Activated naive CD4-positive, alpha-beta T cell (primary cell): Measurements from ENCODE around the gene CALR3.
"Not testable (repeated sequence)": the region's sequence is repeated elsewhere in the genome, so short reads cannot be mapped to it uniquely, and the experiment has no call there.

Experiments
- DNase-seq, 4 experiments: peaks; one replicate each; lab custom pipeline; 2025; lab: John Stamatoyannopoulos, UW

CALR3 gene

GRCh38 chr19:16495982-16496612 lies at the start of gene CALR3, which contains the start of gene C19orf44:
Gene CALR3 (minus strand): TSS chr19:16496167. CDS start chr19:16496129, 38 bp downstream.
Gene C19orf44 (plus strand): TSS chr19:16496394. CDS start chr19:16500793, 4,399 bp downstream.
- peak; percentile 87 to 94 (median 89) for DNase-seq

GRCh38 chr19:16544473-16545231 lies 48.7 kb upstream of the CALR3 start:
- DNase-seq = no peak

GRCh38 chr19:16543734-16544133 lies 47.8 kb upstream of the CALR3 start:
- DNase-seq = not testable (repeated sequence)

- DNase-seq = no peak
Observed at GRCh38 chr19:16542910-16543472, 47.0 kb upstream of the CALR3 start.

- DNase-seq = peak; percentile 84 to 94 (median 91)
Observed at GRCh38 chr19:16542045-16542909, 46.3 kb upstream of the CALR3 start, which contains the start of gene CHERP. Gene CHERP (minus strand): TSS chr19:16542437. CDS start chr19:16542378, 59 bp downstream.

GRCh38 chr19:16541526-16542044 lies 45.6 kb upstream of the CALR3 start:
- no peak for DNase-seq

GRCh38 chr19:16540948-16541347 lies 45.0 kb upstream of the CALR3 start:
- no peak for DNase-seq

GRCh38 chr19:16537111-16537510 lies 41.1 kb upstream of the CALR3 start:
- no peak for DNase-seq

GRCh38 chr19:16536130-16536529 lies 40.2 kb upstream of the CALR3 start:
- DNase-seq = no peak

- DNase-seq = no peak
Observed at GRCh38 chr19:16535381-16535780, 39.4 kb upstream of the CALR3 start.

GRCh38 chr19:16532440-16533234 lies 36.7 kb upstream of the CALR3 start:
- no peak for DNase-seq

GRCh38 chr19:16531380-16531669 lies 35.4 kb upstream of the CALR3 start:
- DNase-seq = no peak

GRCh38 chr19:16530540-16531379 lies 34.8 kb upstream of the CALR3 start:
- no peak for DNase-seq

- DNase-seq = no peak
Observed at GRCh38 chr19:16529466-16530144, 33.6 kb upstream of the CALR3 start.

- peak in 1 of 4 experiments; percentile 37 for DNase-seq
Observed at GRCh38 chr19:16527971-16528521, 32.1 kb upstream of the CALR3 start.

- DNase-seq = no peak
Observed at GRCh38 chr19:16527334-16527935, 31.5 kb upstream of the CALR3 start.

GRCh38 chr19:16525751-16526481 lies 29.9 kb upstream of the CALR3 start:
- no peak for DNase-seq
